Mesendoderm (in vitro differentiated cells): ENCODE measurements around the gene PNLIPRP2.

Experiments used
- DNase-seq: peaks from one replicate; pipeline ENCODE4 v3.0.0; 2013
- H2AK5ac ChIP-seq: 2 replicates; pipeline ENCODE4 v1.6.1; 2013; ENCODE audit warnings: low read length, inconsistent platforms
- H2BK120ac ChIP-seq: 2 replicates; pipeline ENCODE4 v1.6.1; 2013; ENCODE audit warnings: low read depth, mild to moderate bottlenecking, low read length, moderate library complexity, mixed read lengths
- H2BK15ac ChIP-seq: replicated peaks from 2 replicates; pipeline ENCODE4 v1.6.1; 2013; ENCODE audit warnings: low read depth, mild to moderate bottlenecking, moderate library complexity
- H2BK5ac ChIP-seq: 2 replicates; pipeline ENCODE4 v1.6.1; 2013; ENCODE audit warnings: low read length, inconsistent platforms
- H3K18ac ChIP-seq: 2 replicates; pipeline ENCODE4 v1.6.1; 2013; ENCODE audit warnings: mild to moderate bottlenecking, low read length, mixed read lengths
- H3K23ac ChIP-seq: one replicate; pipeline ENCODE4 v1.6.1; 2013; ENCODE audit warnings: low read length
- H3K27ac ChIP-seq: 2 replicates; pipeline ENCODE4 v1.5.1; 2013; ENCODE audit warnings: low read depth, mild to moderate bottlenecking, inconsistent platforms, low read length, moderate library complexity
- H3K27me3 ChIP-seq: 2 replicates; pipeline ENCODE4 v1.6.1; 2013; ENCODE audit warnings: low read length, control low read depth, mild to moderate bottlenecking, inconsistent platforms; ENCODE audit not compliant: insufficient read depth, poor library complexity
- H3K36me3 ChIP-seq: 2 replicates; pipeline ENCODE4 v1.6.1; 2013; ENCODE audit warnings: low read length, inconsistent platforms; ENCODE audit not compliant: control insufficient read depth, insufficient read depth
- H3K4ac ChIP-seq: one replicate; pipeline ENCODE4 v1.6.1; 2013; ENCODE audit warnings: low read depth, mild to moderate bottlenecking, low read length, moderate library complexity
- H3K4me1 ChIP-seq: 2 replicates; pipeline ENCODE4 v1.6.1; 2013; ENCODE audit warnings: low read depth, low read length, inconsistent platforms; ENCODE audit not compliant: control insufficient read depth
- H3K4me2 ChIP-seq: 2 replicates; pipeline ENCODE4 v1.6.1; 2013; ENCODE audit warnings: low read length
- H3K4me3 ChIP-seq: 2 replicates; pipeline ENCODE4 v1.5.1; 2013; ENCODE audit warnings: mild to moderate bottlenecking, low read length
- H3K56ac ChIP-seq: one replicate; pipeline ENCODE4 v1.6.1; 2013; ENCODE audit warnings: low read length
- H3K79me1 ChIP-seq: 2 replicates; pipeline ENCODE4 v1.6.1; 2013; ENCODE audit warnings: low read length, inconsistent platforms
- H3K79me2 ChIP-seq: 2 replicates; pipeline ENCODE4 v1.6.1; 2013; ENCODE audit warnings: mild to moderate bottlenecking, low read length; ENCODE audit not compliant: control insufficient read depth, insufficient read depth
- H3K9ac ChIP-seq: 2 replicates; pipeline ENCODE4 v1.6.1; 2013; ENCODE audit warnings: low read length, inconsistent platforms
- H4K5ac ChIP-seq: one replicate; pipeline ENCODE4 v1.6.1; 2013; ENCODE audit warnings: low read length
- H4K8ac ChIP-seq: one replicate; pipeline ENCODE4 v1.6.1; 2013; ENCODE audit warnings: low read depth, mild to moderate bottlenecking, control low read depth, low read length, moderate library complexity
- WGBS: extraction: QIAGEN DNeasy Blood & Tissue Kit; methylation state at CpG from one replicate; pipeline ENCODE4 v1.1.7; 2013; ENCODE audit warnings: low lambda C conversion rate, missing lambda C conversion rate; ENCODE audit not compliant: insufficient coverage; ENCODE audit errors: extremely low coverage; 5-methylcytosine and 5-hydroxymethylcytosine counted together

PNLIPRP2 gene

GRCh38 chr10:116683166-116683565 lies 62.4 kb downstream of the PNLIPRP2 start:
- Histone ChIP-seq H3K4me3 (no peak overlapping the region), H3K36me3 (no peaks in the 10 kb centered on the region), H3K79me1 (no peaks in the 10 kb centered on the region), H3K9ac (no peak overlapping the region), H3K18ac (no peak overlapping the region), H3K4me1 (no peaks in the 10 kb centered on the region), H3K79me2 (no peaks in the 10 kb centered on the region), H3K23ac (no peak overlapping the region), H3K4ac (no peak overlapping the region), H4K8ac (no peak overlapping the region), H2AK5ac (no peak overlapping the region), H3K27ac (no peak overlapping the region), H3K56ac (no peak overlapping the region), H2BK5ac (no peak overlapping the region), H3K27me3 (no peaks in the 10 kb centered on the region), H2BK15ac (no peak overlapping the region), H4K5ac (no peak overlapping the region), H2BK120ac (no peak overlapping the region), H3K4me2 (no peak overlapping the region)
- no peak for DNase-seq
- no CpG with 5 or more reads among the region's 9 CpGs for WGBS

DNA sequence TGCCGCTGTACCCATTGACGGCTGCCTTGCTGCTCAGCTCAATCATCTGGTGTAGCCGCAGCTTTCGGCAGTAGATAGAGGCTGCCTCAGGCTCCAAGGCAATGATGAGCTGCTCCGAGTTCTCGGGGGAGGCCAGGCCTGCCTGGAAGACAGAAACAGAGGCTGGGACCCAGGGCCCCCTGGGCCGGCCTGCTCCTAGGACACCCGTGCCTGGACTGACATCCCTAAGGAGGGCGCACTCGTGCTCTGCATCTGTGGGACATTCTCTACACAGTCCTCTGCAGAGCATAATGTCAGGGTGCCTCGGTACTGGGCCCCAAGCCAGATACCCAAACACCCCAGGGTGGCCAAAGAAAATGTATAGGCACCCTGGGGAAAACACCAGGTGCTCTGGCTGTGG lies 63.1 kb downstream of the PNLIPRP2 start:
- no peak overlapping the region for H4K8ac ChIP-seq
- peaks cover 6% of the 10 kb centered on the region for H3K4me1 ChIP-seq
- H3K27ac ChIP-seq: no peak overlapping the region
- no peak overlapping the region for H2BK5ac ChIP-seq
- no peak overlapping the region for H2BK120ac ChIP-seq
- H3K4me2 ChIP-seq: no peak overlapping the region
- no CpG with 5 or more reads among the region's 11 CpGs for WGBS
- no peak overlapping the region for H3K23ac ChIP-seq
- no peak overlapping the region for H3K18ac ChIP-seq
- H3K79me1 ChIP-seq: no peaks in the 10 kb centered on the region
- no peak overlapping the region for H3K4me3 ChIP-seq
- H3K36me3 ChIP-seq: no peaks in the 10 kb centered on the region
- no peak for DNase-seq
- peak overlapping the region; percentile 49 for H3K56ac ChIP-seq
- no peak overlapping the region for H3K9ac ChIP-seq
- no peaks in the 10 kb centered on the region for H3K27me3 ChIP-seq
- no peak overlapping the region for H2AK5ac ChIP-seq
- no peak overlapping the region for H2BK15ac ChIP-seq
- no peak overlapping the region for H3K4ac ChIP-seq
- H3K79me2 ChIP-seq: no peaks in the 10 kb centered on the region
- H4K5ac ChIP-seq: no peak overlapping the region

DNA sequence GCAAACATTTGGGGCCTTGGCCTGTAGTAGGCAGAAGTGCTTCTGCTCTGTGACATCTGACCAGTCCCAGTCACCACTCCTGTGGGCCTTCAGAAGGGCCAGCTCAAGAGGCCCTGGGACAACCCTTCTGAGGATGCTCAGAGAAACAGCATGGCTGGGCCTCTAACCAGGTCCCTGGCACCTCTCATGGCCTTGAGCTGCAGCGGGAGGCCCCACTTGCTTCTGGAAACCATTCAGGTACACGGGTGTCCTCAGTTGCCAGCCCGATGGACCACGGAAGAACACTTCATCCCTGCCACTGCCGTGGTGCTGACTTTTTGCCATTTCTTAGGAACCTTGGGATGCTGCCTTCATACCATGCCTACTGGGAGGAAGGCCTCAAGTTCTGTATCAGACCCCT lies 64.0 kb downstream of the PNLIPRP2 start:
- Histone ChIP-seq H3K9ac (no peak overlapping the region), H3K56ac (no peak overlapping the region), H2BK120ac (no peak overlapping the region), H4K8ac (no peak overlapping the region), H3K23ac (no peak overlapping the region), H2AK5ac (no peak overlapping the region), H3K4me2 (no peak overlapping the region), H3K79me2 (no peaks in the 10 kb centered on the region), H3K4ac (peak overlapping the region; percentile 39), H3K79me1 (no peaks in the 10 kb centered on the region), H3K18ac (no peak overlapping the region), H3K4me1 (peaks cover 6% of the 10 kb centered on the region), H4K5ac (no peak overlapping the region), H3K27ac (no peak overlapping the region), H3K27me3 (no peaks in the 10 kb centered on the region), H2BK5ac (no peak overlapping the region), H3K4me3 (no peak overlapping the region), H3K36me3 (no peaks in the 10 kb centered on the region), H2BK15ac (no peak overlapping the region)
- no CpG with 5 or more reads among the region's 5 CpGs for WGBS
- DNase-seq: no peak

GRCh38 chr10:116685807-116686206 lies 65.1 kb downstream of the PNLIPRP2 start:
- no peak overlapping the region for H3K9ac ChIP-seq
- no CpG with 5 or more reads among the region's 6 CpGs for WGBS

GRCh38 chr10:116686632-116687031 lies 65.9 kb downstream of the PNLIPRP2 start:
- Histone ChIP-seq H3K4me1 (peaks cover 6% of the 10 kb centered on the region), H3K9ac (no peak overlapping the region), H3K4me2 (no peak overlapping the region), H3K36me3 (no peaks in the 10 kb centered on the region), H3K23ac (no peak overlapping the region), H3K79me2 (no peaks in the 10 kb centered on the region), H3K18ac (no peak overlapping the region), H3K4ac (no peak overlapping the region), H3K56ac (no peak overlapping the region), H2AK5ac (no peak overlapping the region), H2BK5ac (no peak overlapping the region), H3K79me1 (no peaks in the 10 kb centered on the region), H3K27ac (no peak overlapping the region), H4K8ac (no peak overlapping the region), H4K5ac (no peak overlapping the region), H3K27me3 (no peaks in the 10 kb centered on the region), H3K4me3 (no peak overlapping the region), H2BK120ac (no peak overlapping the region), H2BK15ac (no peak overlapping the region)
- DNase-seq: no peak
- WGBS: no CpG with 5 or more reads among the region's 3 CpGs

More at GRCh38 chr10:116685807-116686206, 65.1 kb downstream of the PNLIPRP2 start:
- Histone ChIP-seq H3K27ac (no peak overlapping the region), H3K4me3 (no peak overlapping the region), H2BK5ac (no peak overlapping the region), H3K79me1 (no peaks in the 10 kb centered on the region), H3K4ac (no peak overlapping the region), H3K27me3 (no peaks in the 10 kb centered on the region), H3K56ac (no peak overlapping the region), H2BK15ac (no peak overlapping the region), H3K18ac (no peak overlapping the region), H2BK120ac (no peak overlapping the region), H3K79me2 (no peaks in the 10 kb centered on the region), H3K23ac (no peak overlapping the region), H3K36me3 (no peaks in the 10 kb centered on the region), H2AK5ac (no peak overlapping the region), H4K8ac (no peak overlapping the region), H3K4me1 (peaks cover 6% of the 10 kb centered on the region), H4K5ac (no peak overlapping the region), H3K4me2 (no peak overlapping the region)
- no peak for DNase-seq

GRCh38 chr10:116687633-116688032 lies 66.9 kb downstream of the PNLIPRP2 start:
- Histone ChIP-seq H2BK15ac (no peak overlapping the region), H3K79me1 (no peaks in the 10 kb centered on the region), H3K18ac (no peak overlapping the region), H3K36me3 (no peaks in the 10 kb centered on the region), H3K4me2 (no peak overlapping the region), H2BK5ac (no peak overlapping the region), H3K9ac (no peak overlapping the region), H3K23ac (no peak overlapping the region), H2AK5ac (no peak overlapping the region), H4K8ac (no peak overlapping the region), H3K27ac (no peak overlapping the region), H3K4ac (no peak overlapping the region), H4K5ac (no peak overlapping the region), H3K56ac (no peak overlapping the region), H3K79me2 (no peaks in the 10 kb centered on the region), H3K27me3 (no peaks in the 10 kb centered on the region), H3K4me1 (peaks cover 6% of the 10 kb centered on the region), H2BK120ac (no peak overlapping the region), H3K4me3 (no peak overlapping the region)
- no peak for DNase-seq
- WGBS: no CpG with 5 or more reads among the region's 6 CpGs
